Hypothalamus (tissue), 51 donors: ENCODE results near the gene FAM111A.
"Not testable (repeated sequence)": the region's sequence is repeated elsewhere in the genome, so short reads cannot be mapped to it uniquely, and the experiment has no call there.

Source experiments
- DNase-seq, 51 donors: peaks; one replicate each; lab custom pipeline; 2025; lab: John Stamatoyannopoulos, UW

Gene FAM111A, protein sequence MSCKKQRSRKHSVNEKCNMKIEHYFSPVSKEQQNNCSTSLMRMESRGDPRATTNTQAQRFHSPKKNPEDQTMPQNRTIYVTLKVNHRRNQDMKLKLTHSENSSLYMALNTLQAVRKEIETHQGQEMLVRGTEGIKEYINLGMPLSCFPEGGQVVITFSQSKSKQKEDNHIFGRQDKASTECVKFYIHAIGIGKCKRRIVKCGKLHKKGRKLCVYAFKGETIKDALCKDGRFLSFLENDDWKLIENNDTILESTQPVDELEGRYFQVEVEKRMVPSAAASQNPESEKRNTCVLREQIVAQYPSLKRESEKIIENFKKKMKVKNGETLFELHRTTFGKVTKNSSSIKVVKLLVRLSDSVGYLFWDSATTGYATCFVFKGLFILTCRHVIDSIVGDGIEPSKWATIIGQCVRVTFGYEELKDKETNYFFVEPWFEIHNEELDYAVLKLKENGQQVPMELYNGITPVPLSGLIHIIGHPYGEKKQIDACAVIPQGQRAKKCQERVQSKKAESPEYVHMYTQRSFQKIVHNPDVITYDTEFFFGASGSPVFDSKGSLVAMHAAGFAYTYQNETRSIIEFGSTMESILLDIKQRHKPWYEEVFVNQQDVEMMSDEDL

GRCh38 chr11:59142530-59143507, at the start of gene FAM111A:
TSS of gene FAM111A (plus strand) at chr11:59142856. CDS start at chr11:59148873, 6,017 bp downstream.
- DNase-seq: peak in 50 of 51 donors; percentile 10 to 91 (median 65)

- DNase-seq: not testable (repeated sequence)
Observed at GRCh38 chr11:59093576-59093975, 49.1 kb upstream of the FAM111A start.

GRCh38 chr11:59095225-59095624, 47.4 kb upstream of the FAM111A start:
- DNase-seq: not testable (repeated sequence)

DNA sequence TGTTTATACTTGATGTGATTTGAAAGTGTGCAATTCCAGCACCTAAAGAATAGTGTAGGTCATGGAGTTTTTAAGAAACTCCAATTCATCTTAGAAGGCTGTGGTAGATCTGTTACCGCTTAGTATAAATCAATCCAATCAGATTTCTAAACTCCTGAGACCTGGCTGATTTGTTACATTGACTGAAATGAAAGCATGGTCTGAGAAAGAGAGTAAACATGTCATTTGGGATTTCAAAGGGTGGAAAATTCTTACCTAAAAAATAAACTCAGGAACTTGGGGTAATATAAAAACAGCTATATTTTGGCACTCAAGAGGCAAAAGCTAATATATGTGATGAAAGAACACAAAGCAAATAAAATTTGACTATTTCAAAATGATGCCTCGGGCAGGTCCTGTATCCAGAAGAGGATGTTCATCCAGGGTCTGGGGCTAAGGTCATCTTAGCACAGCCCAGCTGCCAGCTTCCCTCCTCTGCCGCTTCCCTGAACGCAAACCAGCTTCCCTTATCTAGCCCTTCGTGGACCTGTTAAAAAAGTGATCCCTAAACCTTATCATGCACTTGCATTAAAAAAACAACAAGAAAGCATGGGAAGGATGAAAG, 46.6 kb upstream of the FAM111A start:
- DNase-seq: not testable (repeated sequence)

GRCh38 chr11:59097113-59097708, 45.4 kb upstream of the FAM111A start:
- peak in 25 of 51 donors; percentile 1 to 49 (median 13) for DNase-seq

DNA sequence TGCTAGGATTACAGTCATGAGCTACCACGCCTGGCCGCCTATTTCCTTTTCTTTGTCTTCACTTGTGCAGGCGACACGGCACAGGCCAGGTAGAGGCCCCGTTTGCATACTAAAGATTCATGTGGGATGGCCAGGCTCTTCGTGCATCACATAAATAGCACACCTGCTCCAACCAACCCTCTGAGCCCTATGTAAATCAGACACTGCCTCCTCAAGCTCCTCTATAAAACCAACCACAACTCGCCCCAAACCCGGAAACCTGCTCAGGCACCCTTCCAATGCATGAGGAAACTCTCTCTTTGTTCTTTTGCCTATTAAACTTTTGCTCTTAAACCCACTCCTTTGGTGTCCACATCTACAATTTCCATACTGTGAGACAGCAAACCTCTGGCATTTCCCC, 44.7 kb upstream of the FAM111A start:
- not testable (repeated sequence) for DNase-seq

- DNase-seq: peak in 25 of 51 donors; percentile 1 to 49 (median 8)
Observed at GRCh38 chr11:59102259-59102765, 40.3 kb upstream of the FAM111A start.

DNA sequence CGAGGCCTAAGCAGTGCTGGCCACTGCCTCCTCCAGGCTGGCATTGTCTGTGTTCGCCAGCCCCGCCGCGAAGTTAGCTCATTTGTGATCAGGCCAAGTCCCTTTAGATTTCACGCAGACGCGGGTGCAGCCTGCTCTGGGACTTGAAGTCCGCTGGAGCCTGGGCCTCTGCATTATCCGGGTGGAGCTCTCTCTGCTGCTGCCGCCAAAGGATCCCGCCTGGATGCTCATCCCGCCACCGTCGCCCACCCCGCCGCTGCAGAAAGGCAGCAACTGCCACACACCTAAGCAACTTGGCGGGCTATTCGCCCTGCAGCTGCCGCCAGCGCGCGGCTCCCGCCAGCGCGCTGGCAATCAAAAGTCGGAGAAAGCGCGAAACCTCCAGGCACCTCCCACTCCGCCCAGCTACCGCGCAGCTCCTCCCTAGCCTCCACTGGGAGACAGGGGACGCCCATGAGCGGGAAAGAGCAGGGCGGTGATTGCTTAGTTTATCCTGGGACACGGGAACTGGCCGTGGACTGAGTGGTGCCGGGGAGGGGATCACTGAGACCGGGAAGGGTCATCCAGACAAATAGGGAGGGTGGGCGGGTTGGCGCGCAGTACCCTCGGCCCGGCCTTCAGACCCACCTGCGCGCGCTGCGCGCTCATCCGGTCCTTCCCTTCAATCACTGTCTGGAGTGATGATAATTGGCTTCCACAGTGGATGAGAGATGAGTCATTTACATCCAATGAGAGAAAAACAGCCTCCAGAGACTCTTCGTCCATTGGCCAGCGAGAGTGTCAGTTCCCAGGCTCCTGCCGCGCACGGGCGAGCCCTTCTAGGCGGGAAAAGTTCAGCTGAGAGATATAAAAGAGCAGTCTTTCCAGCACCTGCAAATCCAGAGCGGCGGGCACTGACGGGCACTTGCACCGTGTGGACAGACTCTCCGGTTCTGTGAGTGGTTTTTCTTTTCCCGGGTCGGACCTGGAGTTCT, 36.0 kb upstream of the FAM111A start, which contains the start of gene FAM111B:
Gene FAM111B (plus strand): TSS at position 875 of the 974 bp plus-strand sequence. CDS start 2,389 bp downstream, outside the sequence.
- peak in 50 of 51 donors; percentile 5 to 84 (median 56) for DNase-seq

- DNase-seq: not testable (repeated sequence)
Observed at GRCh38 chr11:59107721-59108120, 34.9 kb upstream of the FAM111A start.

GRCh38 chr11:59112494-59112893, 30.2 kb upstream of the FAM111A start:
- no peak for DNase-seq

GRCh38 chr11:59114344-59114743, 28.3 kb upstream of the FAM111A start:
- no peak for DNase-seq

DNA sequence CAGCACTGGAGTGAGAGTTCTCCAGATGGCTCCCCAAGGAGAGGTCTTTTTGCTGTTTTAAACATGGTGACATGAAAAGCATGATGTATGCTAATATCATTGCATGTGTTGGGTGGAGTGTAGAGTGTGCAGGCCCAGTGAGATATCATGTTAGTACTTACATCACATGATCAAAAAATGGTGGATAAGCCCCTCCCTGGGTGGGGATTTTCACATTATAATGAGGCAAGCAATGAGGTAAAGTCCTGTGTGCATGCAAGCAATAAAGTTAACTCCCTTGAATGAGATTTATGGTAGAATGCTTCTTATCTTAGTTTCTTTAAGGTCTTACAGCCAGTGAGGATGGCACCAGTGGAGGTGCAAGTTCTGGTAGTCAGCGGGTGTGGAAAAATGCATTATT, 27.1 kb upstream of the FAM111A start:
- no peak for DNase-seq

DNA sequence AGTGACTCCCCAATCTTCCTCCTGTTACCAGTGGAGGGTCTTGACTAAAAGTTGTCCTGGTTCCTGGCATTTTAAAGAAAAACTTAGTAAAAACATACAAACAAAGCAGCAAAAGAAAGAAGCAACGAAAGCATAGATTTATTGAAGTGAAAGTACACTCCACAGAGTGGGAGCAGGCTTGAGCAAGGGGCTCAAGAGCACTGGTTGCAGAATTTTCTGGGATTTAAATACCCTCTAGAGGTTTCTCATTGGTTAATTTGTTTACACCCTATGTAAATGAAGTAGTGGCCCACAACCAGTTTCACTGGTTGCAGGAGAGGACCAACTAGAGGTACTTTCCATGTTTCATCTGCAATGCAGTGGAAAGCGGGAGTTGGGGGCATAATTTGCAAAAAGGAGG, 24.9 kb upstream of the FAM111A start:
- DNase-seq: no peak

GRCh38 chr11:59119826-59120225, 22.8 kb upstream of the FAM111A start:
- no peak for DNase-seq

GRCh38 chr11:59135648-59136461, 6.8 kb upstream of the FAM111A start:
- DNase-seq: peak in 49 of 51 donors; percentile 14 to 84 (median 57)

- DNase-seq: not testable (repeated sequence)
Observed at GRCh38 chr11:59136551-59136950, 6.1 kb upstream of the FAM111A start.

DNA sequence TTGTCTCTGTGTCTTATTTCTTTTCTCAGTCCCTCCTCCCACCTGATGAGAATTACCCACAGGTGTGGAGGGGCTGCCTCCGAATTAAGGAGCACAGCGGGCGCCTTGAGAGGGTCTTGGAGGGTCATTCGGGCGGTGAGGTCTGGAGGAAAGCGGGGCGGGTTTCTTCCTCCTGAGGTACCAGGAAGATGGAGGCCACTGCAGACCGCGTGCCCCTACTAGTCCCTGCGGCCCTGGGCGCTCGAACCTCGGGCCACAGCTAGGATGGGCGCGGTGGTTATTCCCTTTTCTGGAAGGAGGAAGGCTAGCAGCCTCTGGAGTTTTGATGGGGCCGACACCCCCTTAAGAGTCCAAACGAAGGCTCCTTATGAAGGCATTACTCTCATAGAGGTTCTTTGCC, 5.5 kb upstream of the FAM111A start:
- no peak for DNase-seq
